ENCODE results near the gene ASTL. TPM values are rescaled to one million over a fixed set of nuclear protein-coding genes. Genes with fewer than 3 reads are reported as not detected.

Gene ASTL
- total RNA-seq, 1 experiment from 2014 or later = 0.34 TPM

GRCh38 chr2:96153291-96153713 lies 15.0 kb upstream of the ASTL start:
- Histone ChIP-seq H4K20me1 (ENCODE audit: insufficient read depth) (no peaks in the 10 kb centered on the region), H3K27me3 (ENCODE audit: insufficient read depth, low read length) (no peaks in the 10 kb centered on the region), H3K9ac (ENCODE audit: low read length) (no peak overlapping the region), H3K79me2 (ENCODE audit: insufficient read depth, low read length) (no peaks in the 10 kb centered on the region), H3K27ac (ENCODE audit: low read depth, low read length) (no peak overlapping the region), H3K4me2 (ENCODE audit: low read length) (no peak overlapping the region), H2AFZ (ENCODE audit: low read depth, low read length, poor library complexity, severe bottlenecking) (no peak overlapping the region), H3K36me3 (ENCODE audit: control insufficient read depth in 1 of 2, insufficient read depth in 2 of 2, low read length in 2 of 2) (no peaks in the 10 kb centered on the region), H3K4me3 (replicated peaks in 1 of 2; ENCODE audit: low read depth in 1 of 2, low read length in 2 of 2) (no peak overlapping the region), H3K4me1 (ENCODE audit: control insufficient read depth in 1 of 2, insufficient read depth in 2 of 2, low read length in 2 of 2) (peaks cover 5 to 11% of the 10 kb centered on the region in 2 experiments; a peak in 3 of 4 replicates), H3K9me3 (ENCODE audit: control insufficient read depth in 1 of 2, insufficient read depth in 1 of 2, low read depth in 1 of 2, low read length in 2 of 2) (no peaks in the 10 kb centered on the region), H3K9me2 (ENCODE audit: insufficient read depth) (no peaks in the 10 kb centered on the region)
- CTCF ChIA-PET = no interaction called here
- ATAC-seq (no peak), DNase-seq (ENCODE audit: low read depth, low spot score) (no peak)
- TF ChIP-seq ATF3 (IDR thresholded peaks at IDR 0.05) (no peak), SRF (IDR thresholded peaks at IDR 0.05; ENCODE audit: low read depth) (no peak), SIN3A (IDR thresholded peaks at IDR 0.05; ENCODE audit: low read depth) (no peak), EGR1 (IDR thresholded peaks at IDR 0.05; ENCODE audit: low read depth) (no peak), EZH2 (IDR thresholded peaks at IDR 0.05) (no peak)
- TF ChIP-seq, protein P1, sequence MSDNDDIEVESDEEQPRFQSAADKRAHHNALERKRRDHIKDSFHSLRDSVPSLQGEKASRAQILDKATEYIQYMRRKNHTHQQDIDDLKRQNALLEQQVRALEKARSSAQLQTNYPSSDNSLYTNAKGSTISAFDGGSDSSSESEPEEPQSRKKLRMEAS (IDR thresholded peaks at IDR 0.05) = no peak
- intact Hi-C loops (cut with micrococcal nuclease) = no loop called here
- no TSS peak for BruUV-seq (replicated peaks)
- RAD21 ChIA-PET (ENCODE audit: low non-redundant PET in 1 of 2, low total read pairs in 2 of 2, uncharacterized antibody in 2 of 2, unreplicated experiment in 2 of 2) = no interaction called here
- POLR2A ChIA-PET = no interaction called here

DNA sequence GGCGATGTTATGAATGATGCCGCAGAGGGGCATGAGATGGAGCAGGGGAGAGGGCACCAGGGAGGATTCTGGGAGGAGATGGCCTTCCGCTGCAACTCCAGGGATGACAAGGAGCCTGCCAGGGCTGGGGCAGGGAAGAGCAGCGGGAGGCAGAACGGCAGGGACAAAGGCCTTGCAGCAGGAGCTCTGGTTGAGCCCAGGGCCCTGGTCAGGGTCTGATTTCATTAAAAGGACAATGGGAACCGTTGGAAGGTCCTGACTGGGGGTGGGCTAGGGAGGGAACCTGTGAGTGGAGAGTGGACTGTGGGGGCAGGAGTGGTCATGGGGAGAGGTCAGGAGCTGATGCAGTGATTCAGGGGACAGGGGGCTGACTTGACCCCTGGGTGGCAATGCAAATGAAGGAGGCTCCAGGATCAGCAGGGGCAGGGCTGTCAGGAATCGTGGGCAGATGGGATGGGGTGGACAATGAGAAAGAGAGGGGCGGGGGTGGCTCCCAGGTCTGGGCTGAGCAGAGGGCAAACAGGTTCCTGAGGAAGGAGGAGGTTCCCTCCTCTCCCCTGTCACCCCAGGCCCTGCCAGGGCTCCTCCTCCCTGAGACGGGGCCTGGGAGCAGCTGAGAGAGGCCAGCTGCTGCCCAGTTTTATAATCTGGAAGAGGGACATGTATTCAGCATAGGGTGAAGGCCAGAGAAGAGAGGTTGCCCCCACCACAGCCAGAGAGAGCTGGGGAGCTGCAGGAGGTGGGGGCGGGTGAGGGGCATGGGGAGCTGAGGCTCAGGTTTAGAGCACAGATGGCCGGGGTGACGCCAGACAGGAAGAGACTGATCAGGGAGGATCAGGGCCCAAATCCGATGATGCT lies 14.2 kb upstream of the ASTL start:
- Histone ChIP-seq H3K79me2 (ENCODE audit: insufficient read depth, low read length) (no peaks in the 10 kb centered on the region), H3K27ac (ENCODE audit: low read depth, low read length) (no peak overlapping the region), H3K9me3 (ENCODE audit: control insufficient read depth in 1 of 2, insufficient read depth in 1 of 2, low read depth in 1 of 2, low read length in 2 of 2) (no peaks in the 10 kb centered on the region), H3K9ac (ENCODE audit: low read length) (no peak overlapping the region), H3K4me2 (ENCODE audit: low read length) (no peak overlapping the region), H4K20me1 (ENCODE audit: insufficient read depth) (no peaks in the 10 kb centered on the region), H3K4me1 (ENCODE audit: control insufficient read depth in 1 of 2, insufficient read depth in 2 of 2, low read length in 2 of 2) (peaks cover 11 to 19% of the 10 kb centered on the region in 2 experiments; a peak in 3 of 4 replicates), H3K4me3 (replicated peaks in 1 of 2; ENCODE audit: low read depth in 1 of 2, low read length in 2 of 2) (no peak overlapping the region), H3K9me2 (ENCODE audit: insufficient read depth) (no peaks in the 10 kb centered on the region), H3K36me3 (ENCODE audit: control insufficient read depth in 1 of 2, insufficient read depth in 2 of 2, low read length in 2 of 2) (no peaks in the 10 kb centered on the region), H3K27me3 (ENCODE audit: insufficient read depth, low read length) (no peaks in the 10 kb centered on the region), H2AFZ (ENCODE audit: low read depth, low read length, poor library complexity, severe bottlenecking) (no peak overlapping the region)
- POLR2A ChIA-PET = no interaction called here
- DNase-seq (ENCODE audit: low read depth, low spot score) (no peak), ATAC-seq (no peak)
- intact Hi-C loops (cut with micrococcal nuclease) = no loop called here
- RAD21 ChIA-PET (ENCODE audit: low non-redundant PET in 1 of 2, low total read pairs in 2 of 2, uncharacterized antibody in 2 of 2, unreplicated experiment in 2 of 2) = no interaction called here
- CTCF ChIA-PET = no interaction called here
- TF ChIP-seq YY1 (IDR thresholded peaks at IDR 0.05; ENCODE audit: extremely low read depth, insufficient replicate concordance, low read depth, low read length) (no peak), TCF7L2 (IDR thresholded peaks at IDR 0.05; ENCODE audit: borderline replicate concordance, extremely low read depth, insufficient read depth, insufficient read length) (no peak), SP1 (IDR thresholded peaks at IDR 0.05; ENCODE audit: low read depth) (no peak), EZH2 (IDR thresholded peaks at IDR 0.05) (no peak), FOSL1 (IDR thresholded peaks at IDR 0.05; ENCODE audit: low read depth) (no peak), POLR2A (IDR thresholded peaks at IDR 0.05; ENCODE audit: borderline replicate concordance, extremely low read depth, insufficient read depth, insufficient read length) (no peak), EZH2phosphoT487 (IDR thresholded peaks at IDR 0.05; ENCODE audit: borderline replicate concordance) (no peak), POLR2AphosphoS5 (IDR thresholded peaks at IDR 0.05; ENCODE audit: low read depth, low read length) (no peak), ATF3 (IDR thresholded peaks at IDR 0.05) (no peak)
- TF ChIP-seq, protein P2, sequence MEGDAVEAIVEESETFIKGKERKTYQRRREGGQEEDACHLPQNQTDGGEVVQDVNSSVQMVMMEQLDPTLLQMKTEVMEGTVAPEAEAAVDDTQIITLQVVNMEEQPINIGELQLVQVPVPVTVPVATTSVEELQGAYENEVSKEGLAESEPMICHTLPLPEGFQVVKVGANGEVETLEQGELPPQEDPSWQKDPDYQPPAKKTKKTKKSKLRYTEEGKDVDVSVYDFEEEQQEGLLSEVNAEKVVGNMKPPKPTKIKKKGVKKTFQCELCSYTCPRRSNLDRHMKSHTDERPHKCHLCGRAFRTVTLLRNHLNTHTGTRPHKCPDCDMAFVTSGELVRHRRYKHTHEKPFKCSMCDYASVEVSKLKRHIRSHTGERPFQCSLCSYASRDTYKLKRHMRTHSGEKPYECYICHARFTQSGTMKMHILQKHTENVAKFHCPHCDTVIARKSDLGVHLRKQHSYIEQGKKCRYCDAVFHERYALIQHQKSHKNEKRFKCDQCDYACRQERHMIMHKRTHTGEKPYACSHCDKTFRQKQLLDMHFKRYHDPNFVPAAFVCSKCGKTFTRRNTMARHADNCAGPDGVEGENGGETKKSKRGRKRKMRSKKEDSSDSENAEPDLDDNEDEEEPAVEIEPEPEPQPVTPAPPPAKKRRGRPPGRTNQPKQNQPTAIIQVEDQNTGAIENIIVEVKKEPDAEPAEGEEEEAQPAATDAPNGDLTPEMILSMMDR (IDR thresholded peaks at IDR 0.05 in 2 of 3, conservative IDR thresholded peaks at IDR 0.05 in 1 of 3; ENCODE audit: borderline replicate concordance in 1 of 3, insufficient read depth in 1 of 3, low read depth in 2 of 3, low read length in 2 of 3) = no peak
- TF ChIP-seq, protein P1 (IDR thresholded peaks at IDR 0.05) = no peak
- no TSS peak for BruUV-seq (replicated peaks)
